Left renal pelvis (tissue), 4 donors: Measurements from ENCODE around the gene SRSF2. TPM values are rescaled to one million over a fixed set of nuclear protein-coding genes. Genes with fewer than 3 reads are reported as not detected.

Source experiments
- DNase-seq, 4 donors: peaks; one replicate each; pipeline ENCODE4 v3.0.0-alpha.2; 2013; ENCODE audit warnings: low read depth in 4 of 4, low spot score in 3 of 4
- polyA plus RNA-seq, 4 donors: library from polyadenylated mRNA; unstranded; fragments of 120-200 nt; gene quantifications; one replicate each; pipeline ENCODE4 v1.2.1, GENCODE V29; 2013; ENCODE audit not compliant: insufficient read length in 4 of 4

Gene SRSF2
- polyA plus RNA-seq, 4 donors, result 324 to 465 (median 393) TPM

- no peak for DNase-seq
Measured at GRCh38 chr17:76685366-76685765, 51.8 kb downstream of the SRSF2 start.

GRCh38 chr17:76684756-76685155 is 52.4 kb downstream of the SRSF2 start:
- DNase-seq, result no peak

Other genes with a start within 250 kb of the SRSF2 start
- 1 to 10 TPM; 4.6 to 8.9 (median 6.2) TPM for gene RHBDF2, start 235.9 kb downstream of the SRSF2 start, polyA plus RNA-seq
- gene CYGB, start 199.6 kb downstream of the SRSF2 start, polyA plus RNA-seq, result 10 to 100 TPM; 11.0 to 19.0 (median 15.6) TPM
- gene PRCD, start 197.3 kb downstream of the SRSF2 start, polyA plus RNA-seq, result 1 to 10 TPM; 3.0 to 4.5 (median 3.3) TPM
- 10 to 100 TPM in 3 of 4 donors, under 1 TPM in 1; 0.55 to 12.3 (median 11.3) TPM for gene ST6GALNAC2, start 151.5 kb downstream of the SRSF2 start, polyA plus RNA-seq
- gene ST6GALNAC1, start 93.6 kb downstream of the SRSF2 start, polyA plus RNA-seq, result under 1 TPM; 0.17 to 0.61 (median 0.40) TPM
- 100 to 1,000 TPM in 3 of 4 donors, 10 to 100 TPM in 1; 93.8 to 121 (median 112) TPM for gene MXRA7, start 26.4 kb downstream of the SRSF2 start, polyA plus RNA-seq
- 10 to 100 TPM; 18.7 to 29.1 (median 21.8) TPM for gene JMJD6, start 10.7 kb downstream of the SRSF2 start, polyA plus RNA-seq
- gene METTL23, start 10.5 kb downstream of the SRSF2 start, polyA plus RNA-seq, result 10 to 100 TPM; 30.1 to 45.8 (median 40.4) TPM
- gene MFSD11, start 788 bp upstream of the SRSF2 start, polyA plus RNA-seq, result 10 to 100 TPM; 26.8 to 34.4 (median 28.4) TPM
- 1 to 10 TPM; 1.2 to 2.2 (median 1.3) TPM for gene MGAT5B, start 131.1 kb upstream of the SRSF2 start, polyA plus RNA-seq